ENCODE data around the gene ACVR1B. TPM values are rescaled to one million over a fixed set of nuclear protein-coding genes. Genes with fewer than 3 reads are reported as not detected.

Gene ACVR1B
- total and polyA plus RNA-seq, 2 experiments from 2014 or later = 2.4 to 7.5 TPM

GRCh38 chr12:52041035-52041434 is 89.5 kb downstream of the ACVR1B start:
- Histone ChIP-seq H3F3A (replicated peaks; ENCODE audit: low read depth) (peaks cover 14% of the 10 kb centered on the region), H3K4me1 (ENCODE audit: insufficient read depth) (peaks cover 7% of the 10 kb centered on the region; the same call in 1 of the 2 replicates), H3K27ac (ENCODE audit: low read depth) (no peak overlapping the region), H4K20me1 (replicated peaks; ENCODE audit: insufficient read depth) (peaks cover 12% of the 10 kb centered on the region), H3K4me3 (no peak overlapping the region), H3K9me2 (ENCODE audit: insufficient read depth) (no peaks in the 10 kb centered on the region), H3K27me3 (ENCODE audit: insufficient read depth) (peaks cover 24% of the 10 kb centered on the region), H3K36me3 (ENCODE audit: insufficient read depth) (no peaks in the 10 kb centered on the region), H3K4me2 (no peak overlapping the region), H3K79me2 (replicated peaks; ENCODE audit: insufficient read depth) (peaks cover 15% of the 10 kb centered on the region), H2AFZ (no peak overlapping the region)
- ATAC-seq (no peak), DNase-seq (ENCODE audit: low spot score) (no peak)
- no peak overlapping the region; the same call in 2 of the 3 replicates for H3K4me3 Mint-ChIP-seq
- peaks cover 8% of the 10 kb centered on the region; the same call in 2 of the 3 replicates for H3K36me3 Mint-ChIP-seq (ENCODE audit: low read depth)
- TF ChIP-seq REST (IDR thresholded peaks at IDR 0.05; ENCODE audit: unreplicated experiment) (no peak), ETS1 (IDR thresholded peaks at IDR 0.05) (no peak), ZNF462 (CRISPR knock-in tag; IDR thresholded peaks at IDR 0.05) (no peak), STAT1 (IDR thresholded peaks at IDR 0.05; ENCODE audit: unreplicated experiment) (no peak), CREB1 (CRISPR knock-in tag; IDR thresholded peaks at IDR 0.05; ENCODE audit: low read depth) (no peak), POLR2AphosphoS5 (IDR thresholded peaks at IDR 0.05; ENCODE audit: low read depth) (no peak), ZNF331 (CRISPR knock-in tag; IDR thresholded peaks at IDR 0.05; ENCODE audit: low read depth) (no peak), ZNF114 (CRISPR knock-in tag; IDR thresholded peaks at IDR 0.05) (no peak), EZH2phosphoT487 (IDR thresholded peaks at IDR 0.05; ENCODE audit: unreplicated experiment) (no peak), CTCF (conservative IDR thresholded peaks at IDR 0.05; ENCODE audit: low read depth in 2 of 2) (no peak), EZH2 (IDR thresholded peaks at IDR 0.05; ENCODE audit: low read depth, unreplicated experiment) (no peak), NANOG (IDR thresholded peaks at IDR 0.05; ENCODE audit: borderline replicate concordance) (no peak), JUNB (IDR thresholded peaks at IDR 0.05; ENCODE audit: unreplicated experiment) (no peak)
- no peaks in the 10 kb centered on the region for H3K9me3 Mint-ChIP-seq
- peaks cover 21% of the 10 kb centered on the region for H3K4me1 Mint-ChIP-seq
- H3K27ac Mint-ChIP-seq = no peak overlapping the region
- peaks cover 15% of the 10 kb centered on the region for H3K27me3 Mint-ChIP-seq (ENCODE audit: insufficient read depth, low read depth, poor library complexity)

All from GM23338 (cell line).